GM10248 (cell line): ENCODE measurements around the gene CAV1.

Source experiments
- CTCF ChIA-PET: fragments of 300-600 bp; sonication (Branson Sonifier 250); formaldehyde crosslinking; extraction: SDS; loops from one replicate; lab custom pipeline; 2021; ENCODE audit warnings: antibody characterized with exemption; lab: Yijun Ruan, JAX
- POLR2A ChIA-PET: fragments of 350-650 bp; sonication (Branson Sonifier 250); formaldehyde crosslinking; extraction: SDS; loops from one replicate; lab custom pipeline; 2020; ENCODE audit warnings: antibody characterized with exemption; lab: Yijun Ruan, JAX
- DNase-seq: peaks from one replicate; pipeline ENCODE4 v3.0.0; 2012; ENCODE audit errors: extremely low spot score
- TF ChIP-seq, protein P1 (sequence below): IDR thresholded peaks from 2 replicates; pipeline ENCODE4 v1.5.1; 2012; ENCODE audit warnings: mild to moderate bottlenecking, low read depth; ENCODE audit errors: extremely low read depth, missing control alignments, control extremely low read depth

CAV1 gene

DNA sequence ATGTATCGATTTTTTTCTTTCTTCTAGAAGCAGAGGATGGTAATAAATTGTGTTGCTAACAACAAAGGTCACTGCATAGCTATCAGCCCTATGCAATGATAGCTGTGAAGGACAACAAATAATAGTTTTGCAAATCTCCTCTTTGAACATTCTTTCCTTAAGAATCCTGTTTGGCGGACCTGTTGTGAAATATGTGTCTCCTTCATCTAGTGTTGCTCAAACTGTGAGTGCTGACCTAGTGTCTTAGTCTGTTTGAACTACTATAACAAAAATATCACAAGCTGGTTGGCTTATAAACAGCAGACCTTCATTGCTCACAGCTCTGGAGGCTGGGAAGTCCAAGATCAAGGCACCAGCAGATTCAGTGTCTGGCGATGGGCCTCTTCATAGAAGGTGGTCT is 53.7 kb downstream of the CAV1 start:
- TF ChIP-seq, protein P1, sequence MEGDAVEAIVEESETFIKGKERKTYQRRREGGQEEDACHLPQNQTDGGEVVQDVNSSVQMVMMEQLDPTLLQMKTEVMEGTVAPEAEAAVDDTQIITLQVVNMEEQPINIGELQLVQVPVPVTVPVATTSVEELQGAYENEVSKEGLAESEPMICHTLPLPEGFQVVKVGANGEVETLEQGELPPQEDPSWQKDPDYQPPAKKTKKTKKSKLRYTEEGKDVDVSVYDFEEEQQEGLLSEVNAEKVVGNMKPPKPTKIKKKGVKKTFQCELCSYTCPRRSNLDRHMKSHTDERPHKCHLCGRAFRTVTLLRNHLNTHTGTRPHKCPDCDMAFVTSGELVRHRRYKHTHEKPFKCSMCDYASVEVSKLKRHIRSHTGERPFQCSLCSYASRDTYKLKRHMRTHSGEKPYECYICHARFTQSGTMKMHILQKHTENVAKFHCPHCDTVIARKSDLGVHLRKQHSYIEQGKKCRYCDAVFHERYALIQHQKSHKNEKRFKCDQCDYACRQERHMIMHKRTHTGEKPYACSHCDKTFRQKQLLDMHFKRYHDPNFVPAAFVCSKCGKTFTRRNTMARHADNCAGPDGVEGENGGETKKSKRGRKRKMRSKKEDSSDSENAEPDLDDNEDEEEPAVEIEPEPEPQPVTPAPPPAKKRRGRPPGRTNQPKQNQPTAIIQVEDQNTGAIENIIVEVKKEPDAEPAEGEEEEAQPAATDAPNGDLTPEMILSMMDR, result no peak
- POLR2A ChIA-PET, result no interaction called here
- DNase-seq, result no peak
- CTCF ChIA-PET, result interaction anchor here (1.1 to 3.6 kb wide), 3 partner anchors 10 to 17 kb away, joined by 3 to 24 read pairs (median 16); no protein-coding TSS in a partner anchor

DNA sequence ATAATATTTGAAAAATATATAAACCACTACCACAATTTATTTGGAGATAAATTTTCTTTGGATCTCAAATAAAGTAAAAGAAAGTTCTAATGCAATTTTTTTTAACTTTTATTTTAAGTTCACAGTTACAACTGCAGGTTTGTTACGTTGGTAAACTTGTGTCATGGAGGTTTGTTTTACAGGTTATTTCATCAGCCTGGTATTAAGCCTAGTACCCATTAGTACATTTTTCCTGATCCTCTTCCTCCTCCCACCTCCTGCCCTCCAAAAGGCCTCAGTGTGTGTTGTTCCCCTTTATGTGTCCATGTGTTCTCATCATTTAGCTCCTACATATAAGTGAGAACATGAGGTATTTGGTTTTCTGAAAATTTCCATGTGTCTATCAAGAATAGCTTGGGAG is 54.5 kb downstream of the CAV1 start:
- POLR2A ChIA-PET, result no interaction called here
- TF ChIP-seq, protein P1, result no peak
- CTCF ChIA-PET, result interaction anchor here (1.1 to 3.6 kb wide), 2 partner anchors 12 to 17 kb away, joined by 3 to 24 read pairs; no protein-coding TSS in a partner anchor
- no peak for DNase-seq

DNA sequence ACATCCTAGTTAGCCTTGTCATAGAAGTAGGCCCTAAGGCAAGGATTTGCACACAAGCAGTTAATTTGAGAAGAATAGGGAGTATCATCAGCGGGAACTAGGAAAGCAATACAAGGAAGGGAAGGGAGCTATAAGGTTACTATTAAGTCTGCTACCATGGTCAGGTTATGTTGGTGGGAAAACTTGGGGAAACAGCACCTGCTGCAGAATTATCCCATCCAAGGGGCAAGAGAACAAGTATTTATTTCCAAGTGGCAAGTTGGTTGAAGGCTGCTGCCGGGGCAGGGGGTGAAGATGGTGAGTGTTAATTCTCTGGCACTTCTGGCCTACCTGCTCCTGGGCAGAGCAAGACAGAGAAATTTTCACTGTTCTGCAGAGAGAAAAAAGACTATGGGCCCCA is 55.0 kb downstream of the CAV1 start:
- TF ChIP-seq, protein P1, result no peak
- ChIA-PET POLR2A (no interaction called here), CTCF (interaction anchor here (3.6 kb wide), 1 partner anchor 12 kb away, joined by 24 read pairs; no protein-coding TSS in a partner anchor)
- no peak for DNase-seq

DNA sequence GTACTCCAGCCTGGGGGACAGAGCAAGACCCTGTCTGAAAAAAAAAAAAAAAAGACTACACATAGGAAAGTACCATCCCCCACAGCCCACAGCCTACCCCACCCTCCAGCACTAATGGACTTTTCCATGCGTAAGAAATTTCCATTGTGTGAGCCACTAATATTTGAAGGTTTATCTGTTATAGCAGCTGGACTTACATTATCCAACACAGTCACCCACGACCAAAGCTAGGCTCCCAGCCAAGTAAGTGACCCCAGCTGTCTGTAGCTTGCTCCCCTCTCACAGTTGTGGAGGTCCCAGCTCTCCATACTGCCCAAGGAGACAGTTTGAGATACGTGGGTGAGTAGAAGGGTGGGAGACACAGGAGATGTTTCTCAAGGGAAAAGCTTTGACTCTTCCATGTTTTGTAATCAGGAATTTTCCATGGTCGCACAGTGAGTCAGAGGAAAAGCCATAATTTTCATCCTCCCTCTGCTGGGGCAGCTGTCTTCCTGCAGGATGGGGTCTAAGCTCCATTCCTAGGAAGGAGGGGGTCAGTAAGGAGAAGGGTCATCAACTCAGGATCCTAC is 57.4 kb downstream of the CAV1 start:
- CTCF ChIA-PET, result interaction anchor here (1.0 to 2.9 kb wide), 11 partner anchors 9 to 446 kb away, joined by 3 to 26 read pairs (median 4); no protein-coding TSS in a partner anchor
- TF ChIP-seq, protein P1, result no peak

DNA sequence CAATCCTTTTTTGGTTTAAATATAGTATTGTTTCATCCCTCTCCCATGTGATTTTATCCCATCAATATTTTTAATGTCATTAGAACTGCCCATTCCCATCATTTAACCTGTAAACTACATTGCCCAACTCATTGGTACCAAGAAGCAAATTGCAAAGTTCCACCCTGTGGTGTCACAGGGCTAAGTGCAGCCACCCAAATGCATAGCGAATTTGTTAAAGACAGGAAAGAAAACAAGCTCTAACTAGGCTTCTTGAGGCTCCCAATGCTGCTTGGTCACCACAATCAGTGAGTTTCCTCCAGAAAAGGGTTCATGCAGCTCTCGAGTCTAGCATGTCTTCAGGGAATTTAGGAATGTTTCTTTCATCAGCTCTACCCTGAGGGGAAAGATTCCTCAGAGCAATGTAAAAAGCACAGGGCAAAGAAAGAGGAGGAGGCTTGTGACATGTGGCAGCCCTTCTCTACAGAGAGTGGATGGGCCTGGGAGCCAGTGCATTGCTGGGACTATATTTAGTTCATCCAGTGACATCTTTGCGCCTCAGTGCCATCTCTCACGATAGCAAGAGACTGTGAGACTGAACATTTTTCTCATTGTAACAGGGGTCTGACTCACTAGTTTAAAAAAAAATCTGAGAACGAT is 58.1 kb downstream of the CAV1 start:
- CTCF ChIA-PET, result interaction anchor here (1.2 to 2.9 kb wide), 9 partner anchors 9 to 438 kb away, joined by 3 to 26 read pairs (median 5); no protein-coding TSS in a partner anchor
- TF ChIP-seq, protein P1, result no peak
- no peak for DNase-seq
- POLR2A ChIA-PET, result no interaction called here

More for the DNA sequence above, 57.4 kb downstream of the CAV1 start:
- POLR2A ChIA-PET, result no interaction called here
- DNase-seq, result no peak

DNA sequence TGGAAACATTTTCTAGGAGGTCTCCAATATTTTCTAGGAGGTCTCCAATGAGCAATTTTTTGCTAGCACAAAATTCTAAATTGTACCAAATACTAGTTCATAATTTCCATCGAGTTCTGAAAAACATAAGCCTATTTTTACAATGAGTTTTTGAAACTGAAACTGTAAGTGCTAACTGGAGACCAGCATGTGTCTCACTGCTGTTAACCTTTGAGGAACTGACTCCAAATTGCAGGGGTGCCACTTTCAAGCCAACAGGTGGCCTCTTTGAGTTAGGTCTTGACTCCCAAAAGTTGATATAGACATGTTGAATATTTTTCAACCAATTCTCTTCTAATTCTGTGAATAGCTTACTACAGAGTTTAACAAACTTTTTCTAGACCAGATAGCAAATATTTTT is 58.8 kb downstream of the CAV1 start:
- CTCF ChIA-PET, result interaction anchor here (1.3 to 5.8 kb wide), 5 partner anchors 8 to 439 kb away, joined by 3 to 79 read pairs (median 5); no protein-coding TSS in a partner anchor
- TF ChIP-seq, protein P1, result peak; percentile 26
- DNase-seq, result peak; percentile 68
- POLR2A ChIA-PET, result no interaction called here
